ENCODE data around the gene TMSB4X.
"Not testable (repeated sequence)": the region's sequence is repeated elsewhere in the genome, so short reads cannot be mapped to it uniquely, and the experiment has no call there.

Gene TMSB4X

GRCh38 chrX:12974796-12975669 lies at the start of gene TMSB4X:
TMSB4X (plus strand) TSS chrX:12975110.
- peak; percentile 83 for DNase-seq

- no peak for DNase-seq
These were observed 45.2 kb upstream of the TMSB4X start for GRCh38 chrX:12929701-12930100.

GRCh38 chrX:12930150-12930549 lies 44.8 kb upstream of the TMSB4X start:
- DNase-seq: no peak

- no peak for DNase-seq
These were observed 42.7 kb upstream of the TMSB4X start for GRCh38 chrX:12932244-12932643.

GRCh38 chrX:12934850-12935249 lies 40.1 kb upstream of the TMSB4X start:
- no peak for DNase-seq

GRCh38 chrX:12936947-12937346 lies 38.0 kb upstream of the TMSB4X start:
- no peak for DNase-seq

GRCh38 chrX:12940471-12940870 lies 34.4 kb upstream of the TMSB4X start:
- not testable (repeated sequence) for DNase-seq

- not testable (repeated sequence) for DNase-seq
These were observed 31.3 kb upstream of the TMSB4X start for GRCh38 chrX:12943592-12943991.

GRCh38 chrX:12944452-12944851 lies 30.5 kb upstream of the TMSB4X start:
- DNase-seq: not testable (repeated sequence)

GRCh38 chrX:12945494-12945893 lies 29.4 kb upstream of the TMSB4X start:
- DNase-seq: no peak

GRCh38 chrX:12946406-12946805 lies 28.5 kb upstream of the TMSB4X start:
- no peak for DNase-seq

GRCh38 chrX:12946838-12947544 lies 27.9 kb upstream of the TMSB4X start:
- DNase-seq: peak; percentile 73

GRCh38 chrX:12947545-12948235 lies 27.2 kb upstream of the TMSB4X start:
- DNase-seq: no peak

GRCh38 chrX:12948495-12948894 lies 26.4 kb upstream of the TMSB4X start:
- DNase-seq: no peak

- no peak for DNase-seq
These were observed 25.5 kb upstream of the TMSB4X start for GRCh38 chrX:12949205-12949926.

GRCh38 chrX:12949927-12950656 lies 24.8 kb upstream of the TMSB4X start:
- peak; percentile 29 for DNase-seq

- DNase-seq: peak; percentile 52
These were observed 23.9 kb upstream of the TMSB4X start for GRCh38 chrX:12950851-12951594.

GRCh38 chrX:12951595-12951975 lies 23.3 kb upstream of the TMSB4X start:
- no peak for DNase-seq

- DNase-seq: no peak
These were observed 21.5 kb upstream of the TMSB4X start for GRCh38 chrX:12953420-12953819.

GRCh38 chrX:12954376-12954775 lies 20.5 kb upstream of the TMSB4X start:
- no peak for DNase-seq

GRCh38 chrX:12954981-12955380 lies 19.9 kb upstream of the TMSB4X start:
- peak; percentile 36 for DNase-seq

Measured in GDM1 (cell line).